ENCODE results near the gene IMMP1L.

IMMP1L gene

GRCh38 chr11:31474083-31474482 is 35.3 kb downstream of the IMMP1L start:
- no peak for DNase-seq (ENCODE audit: low read depth)

GRCh38 chr11:31464436-31464835 is 45.0 kb downstream of the IMMP1L start:
- DNase-seq (ENCODE audit: low read depth): no peak

GRCh38 chr11:31455177-31455576 is 54.2 kb downstream of the IMMP1L start:
- DNase-seq (ENCODE audit: low read depth): no peak

- DNase-seq (ENCODE audit: low read depth): no peak
These were observed 58.6 kb downstream of the IMMP1L start for GRCh38 chr11:31450841-31451240.

GRCh38 chr11:31449040-31449439 is 60.4 kb downstream of the IMMP1L start:
- no peak for DNase-seq (ENCODE audit: low read depth)

GRCh38 chr11:31445621-31446020 is 63.8 kb downstream of the IMMP1L start:
- DNase-seq (ENCODE audit: low read depth): no peak

GRCh38 chr11:31443802-31444201 is 65.6 kb downstream of the IMMP1L start:
- no peak for DNase-seq (ENCODE audit: low read depth)

GRCh38 chr11:31442086-31442485 is 67.3 kb downstream of the IMMP1L start:
- no peak for DNase-seq (ENCODE audit: low read depth)

GRCh38 chr11:31441296-31441695 is 68.1 kb downstream of the IMMP1L start:
- DNase-seq (ENCODE audit: low read depth): no peak

GRCh38 chr11:31437742-31438435 is 71.5 kb downstream of the IMMP1L start:
- peak; percentile 61 for DNase-seq (ENCODE audit: low read depth)

- DNase-seq (ENCODE audit: low read depth): no peak
These were observed 75.6 kb downstream of the IMMP1L start for GRCh38 chr11:31433851-31434250.

- DNase-seq (ENCODE audit: low read depth): no peak
These were observed 84.8 kb downstream of the IMMP1L start for GRCh38 chr11:31424652-31425051.

- DNase-seq (ENCODE audit: low read depth): no peak
These were observed 86.7 kb downstream of the IMMP1L start for GRCh38 chr11:31422703-31423102.

GRCh38 chr11:31421820-31422219 is 87.6 kb downstream of the IMMP1L start:
- DNase-seq (ENCODE audit: low read depth): no peak

- no peak for DNase-seq (ENCODE audit: low read depth)
These were observed 89.8 kb downstream of the IMMP1L start for GRCh38 chr11:31419669-31420068.

- no peak for DNase-seq (ENCODE audit: low read depth)
These were observed 90.3 kb downstream of the IMMP1L start for GRCh38 chr11:31419138-31419537.

- no peak for DNase-seq (ENCODE audit: low read depth)
These were observed 91.6 kb downstream of the IMMP1L start for GRCh38 chr11:31417816-31418215.

GRCh38 chr11:31417357-31417756 is 92.1 kb downstream of the IMMP1L start:
- no peak for DNase-seq (ENCODE audit: low read depth)

GRCh38 chr11:31415435-31415834 is 94.0 kb downstream of the IMMP1L start:
- no peak for DNase-seq (ENCODE audit: low read depth)

- DNase-seq (ENCODE audit: low read depth): no peak
These were observed 95.1 kb downstream of the IMMP1L start for GRCh38 chr11:31414338-31414737.

- DNase-seq (ENCODE audit: low read depth): peak; percentile 69
These were observed 96.5 kb downstream of the IMMP1L start for GRCh38 chr11:31412946-31413345.

- no peak for DNase-seq (ENCODE audit: low read depth)
These were observed 101.2 kb downstream of the IMMP1L start for GRCh38 chr11:31408201-31408600.

GRCh38 chr11:31404614-31405013 is 104.8 kb downstream of the IMMP1L start:
- DNase-seq (ENCODE audit: low read depth): no peak

- DNase-seq (ENCODE audit: low read depth): peak; percentile 21
These were observed 112.1 kb downstream of the IMMP1L start for GRCh38 chr11:31397239-31397834.
